OCI-LY1 (cell line): ENCODE results near the gene GLI3.

Experiments
- CTCF ChIP-seq: fragments of 200-600 bp; sonication (generic), shearing (Covaris generic); IDR thresholded peaks from 2 replicates; pipeline ENCODE4 v1.5.1; 2017; ENCODE audit warnings: mild to moderate bottlenecking, antibody characterized with exemption, low read length, moderate library complexity, mixed read lengths
- EZH2 ChIP-seq: fragments of 200-600 bp; sonication (generic), shearing (Covaris generic); IDR thresholded peaks from 2 replicates; pipeline ENCODE4 v1.8.0; 2017; ENCODE audit warnings: borderline replicate concordance, mixed run types, mild to moderate bottlenecking, antibody characterized with exemption, low read length, moderate library complexity, mixed read lengths

GRCh38 chr7:41976411-41976810, 260.6 kb downstream of the GLI3 start:
- no peak for TF ChIP-seq CTCF
- TF ChIP-seq EZH2 = no peak
